Memory B cell (primary cell): ENCODE results near the gene ERBIN.
A peak's percentile ranks its signal among the peaks of the same experiment; 100 is the strongest.

Source experiments
- ATAC-seq: fragments of 150-1000 bp; cut with Tn5 transposase; 2 replicates; pipeline ENCODE4 v1.10.0; 2021; ENCODE audit warnings: low read depth, mild to moderate bottlenecking, moderate library complexity
- DNase-seq, 2 donors: peaks; one replicate each; pipeline ENCODE4 v3.0.0; 2022; ENCODE audit warnings: low spot score in 2 of 2
- H3K27ac Mint-ChIP-seq: one replicate; pipeline ENCODE4 v1.8.0; 2022; ENCODE audit warnings: mild to moderate bottlenecking, moderate library complexity, mixed read lengths
- H3K27me3 Mint-ChIP-seq: one replicate; pipeline ENCODE4 v1.8.0; 2022; ENCODE audit warnings: mixed read lengths
- H3K36me3 Mint-ChIP-seq: one replicate; pipeline ENCODE4 v1.8.0; 2022; ENCODE audit warnings: mild to moderate bottlenecking, mixed read lengths
- H3K4me1 Mint-ChIP-seq: one replicate; pipeline ENCODE4 v1.8.0; 2022; ENCODE audit warnings: mixed read lengths
- H3K4me3 Mint-ChIP-seq: one replicate; pipeline ENCODE4 v1.8.0; 2022; ENCODE audit warnings: mild to moderate bottlenecking, moderate library complexity, mixed read lengths
- H3K9me3 Mint-ChIP-seq: one replicate; pipeline ENCODE4 v1.8.0; 2022; ENCODE audit warnings: mixed read lengths

The ERBIN gene

GRCh38 chr5:65925601-65926275 lies 637 bp upstream of the ERBIN start:
- Mint-ChIP-seq H3K36me3 (peaks cover 3% of the 10 kb centered on the region), H3K9me3 (no peaks in the 10 kb centered on the region), H3K27ac (peak overlapping the region; percentile 96), H3K27me3 (no peaks in the 10 kb centered on the region), H3K4me3 (peak overlapping the region; percentile 97), H3K4me1 (peaks cover 16% of the 10 kb centered on the region)
- peak; percentile 72 for ATAC-seq
- peak; percentile 77 to 78 for DNase-seq

DNA sequence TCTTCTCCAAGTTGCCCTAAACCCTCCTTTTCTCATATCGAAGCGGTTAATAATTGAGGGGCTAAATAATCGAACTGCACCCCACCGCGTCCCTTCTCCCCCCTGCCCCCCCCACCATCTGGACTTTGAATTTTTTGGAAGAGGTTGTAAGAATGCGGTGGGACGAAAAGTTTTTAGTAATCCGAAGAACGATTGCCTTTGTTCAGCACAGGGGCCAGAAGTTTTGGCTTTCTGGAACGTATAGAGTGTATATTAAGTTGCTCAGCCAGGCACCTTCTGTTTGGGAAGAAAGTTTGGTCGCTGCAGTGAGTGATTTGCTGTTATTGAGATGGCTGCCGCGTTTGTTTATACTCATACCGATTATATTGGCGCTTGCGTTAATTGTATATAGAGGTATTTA lies 518 bp downstream of the ERBIN start:
- H3K27me3 Mint-ChIP-seq, result no peaks in the 10 kb centered on the region
- no peak for ATAC-seq
- H3K9me3 Mint-ChIP-seq, result no peaks in the 10 kb centered on the region
- DNase-seq, result no peak
- H3K4me1 Mint-ChIP-seq, result peaks cover 21% of the 10 kb centered on the region
- H3K36me3 Mint-ChIP-seq, result peaks cover 5% of the 10 kb centered on the region
- H3K4me3 Mint-ChIP-seq, result peak overlapping the region; percentile 99
- H3K27ac Mint-ChIP-seq, result peak overlapping the region; percentile 96

DNA sequence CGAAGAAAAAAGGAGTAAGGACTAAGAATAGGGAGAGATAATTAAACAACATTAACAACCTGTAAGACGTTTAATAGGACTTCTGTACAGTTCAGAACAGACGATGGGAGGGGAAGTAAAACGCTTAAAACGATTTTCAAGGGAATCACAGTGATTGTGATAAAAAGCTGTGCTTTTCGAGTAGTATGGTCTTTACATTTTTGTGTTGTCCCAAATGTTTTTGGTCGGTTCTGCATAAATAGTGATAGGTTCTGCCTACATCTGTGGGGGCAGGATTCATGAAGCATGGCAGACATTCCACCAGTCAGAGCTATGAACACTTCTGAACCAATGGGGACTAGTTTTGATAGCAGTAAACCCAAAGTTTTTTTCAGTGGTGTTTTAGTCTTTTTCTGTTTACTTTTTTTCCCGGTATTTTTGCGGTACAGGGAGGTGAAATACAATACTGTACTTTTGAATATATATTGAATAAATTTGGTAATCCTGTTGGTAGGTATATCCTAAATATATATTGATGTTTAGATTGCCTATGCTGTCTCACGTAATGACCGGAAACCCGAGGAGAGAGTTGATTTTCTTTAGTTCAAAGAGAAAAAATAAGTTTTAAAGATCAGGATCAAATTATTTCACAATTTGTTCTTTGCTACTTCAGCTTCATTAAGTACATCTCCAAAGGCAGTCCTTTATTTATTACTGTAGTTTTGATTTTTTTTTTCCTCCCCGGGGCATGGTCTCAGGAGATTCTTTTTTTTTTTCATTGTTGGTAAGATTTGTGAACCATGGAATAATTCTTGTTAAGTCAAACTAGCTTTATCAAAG lies 1.3 kb downstream of the ERBIN start:
- H3K27ac Mint-ChIP-seq, result peak overlapping the region; percentile 96
- no peaks in the 10 kb centered on the region for H3K9me3 Mint-ChIP-seq
- H3K4me3 Mint-ChIP-seq, result peak overlapping the region; percentile 99
- peaks cover 5% of the 10 kb centered on the region for H3K36me3 Mint-ChIP-seq
- no peaks in the 10 kb centered on the region for H3K27me3 Mint-ChIP-seq
- ATAC-seq (no peak), DNase-seq (peak in 1 of 2 donors; percentile 21)
- H3K4me1 Mint-ChIP-seq, result peaks cover 21% of the 10 kb centered on the region

DNA sequence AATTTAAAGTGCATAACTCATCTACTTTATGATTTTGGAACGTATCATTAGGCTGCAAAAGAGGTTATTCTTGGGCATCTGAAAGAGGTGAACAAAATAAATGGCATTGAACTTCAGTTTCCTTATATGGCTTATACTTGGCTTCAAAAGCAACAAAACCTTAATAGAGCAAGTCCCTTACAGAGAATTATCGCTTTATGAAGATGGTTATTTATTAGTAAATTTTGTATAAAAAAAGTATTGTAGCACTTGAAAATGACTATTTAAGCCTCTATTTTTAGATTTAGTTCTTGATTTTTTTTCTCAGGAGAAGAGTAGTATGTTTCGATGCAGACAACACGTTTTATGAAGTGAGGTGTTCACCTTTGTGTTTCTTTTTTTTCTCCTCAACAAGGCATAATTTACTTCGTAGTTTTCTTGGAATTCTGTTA lies 2.0 kb downstream of the ERBIN start:
- Mint-ChIP-seq H3K9me3 (no peaks in the 10 kb centered on the region), H3K4me1 (peaks cover 26% of the 10 kb centered on the region), H3K27ac (peak overlapping the region; percentile 96), H3K4me3 (peak overlapping the region; percentile 99), H3K27me3 (no peaks in the 10 kb centered on the region), H3K36me3 (peaks cover 7% of the 10 kb centered on the region)
- no peak for DNase-seq
- no peak for ATAC-seq

GRCh38 chr5:65928860-65929259 lies 2.5 kb downstream of the ERBIN start:
- H3K4me3 Mint-ChIP-seq, result no peak overlapping the region
- no peaks in the 10 kb centered on the region for H3K9me3 Mint-ChIP-seq
- H3K36me3 Mint-ChIP-seq, result peaks cover 7% of the 10 kb centered on the region
- no peak for DNase-seq
- no peak for ATAC-seq
- H3K27me3 Mint-ChIP-seq, result no peaks in the 10 kb centered on the region
- peaks cover 28% of the 10 kb centered on the region for H3K4me1 Mint-ChIP-seq
- H3K27ac Mint-ChIP-seq, result no peak overlapping the region

DNA sequence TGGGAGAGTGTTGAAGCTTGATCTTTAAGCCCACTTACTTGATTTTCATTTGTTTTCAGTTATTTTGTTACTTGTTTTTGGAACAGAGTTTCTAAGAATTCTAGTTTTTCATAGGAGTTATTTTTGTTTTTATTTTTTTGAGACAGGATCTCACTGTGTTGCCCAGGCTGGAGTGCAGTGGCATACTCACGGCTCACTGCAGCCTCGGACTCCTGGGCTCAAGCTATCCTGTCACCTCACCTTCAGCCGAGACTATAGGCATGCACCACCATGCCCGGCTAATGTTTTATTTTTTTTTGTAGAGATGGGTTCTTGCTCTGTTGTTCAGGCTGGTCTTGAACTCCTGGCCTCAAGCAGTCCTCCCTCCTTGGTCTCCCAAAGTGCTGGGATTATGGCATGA lies 6.3 kb downstream of the ERBIN start:
- Mint-ChIP-seq H3K4me3 (no peak overlapping the region), H3K4me1 (peaks cover 43% of the 10 kb centered on the region), H3K27me3 (no peaks in the 10 kb centered on the region), H3K36me3 (peaks cover 9% of the 10 kb centered on the region), H3K27ac (peak overlapping the region; percentile 55), H3K9me3 (no peaks in the 10 kb centered on the region)
- DNase-seq (no peak), ATAC-seq (no peak)

DNA sequence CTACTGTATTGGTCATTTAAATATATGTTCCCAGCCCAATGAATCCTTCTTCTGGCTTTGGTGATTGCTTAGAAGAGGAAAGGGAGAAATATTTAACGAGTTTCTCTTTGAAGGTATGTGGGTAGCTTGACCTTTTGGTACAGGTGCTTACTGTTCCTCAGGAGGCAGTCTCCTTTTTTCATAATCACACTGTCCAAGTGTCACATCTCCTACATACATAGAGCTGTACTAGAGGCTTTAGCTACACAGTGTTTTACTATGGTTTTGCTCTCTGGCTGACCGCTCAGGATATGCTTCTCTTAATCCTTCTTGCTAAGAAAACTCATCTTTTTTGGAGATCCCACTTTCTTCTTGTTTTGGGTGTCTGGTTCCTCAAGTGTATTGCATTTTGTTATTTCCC lies 6.9 kb downstream of the ERBIN start:
- ATAC-seq, result no peak
- Mint-ChIP-seq H3K27me3 (no peaks in the 10 kb centered on the region), H3K36me3 (peaks cover 9% of the 10 kb centered on the region), H3K9me3 (no peaks in the 10 kb centered on the region), H3K4me3 (no peak overlapping the region), H3K27ac (peak overlapping the region; percentile 55), H3K4me1 (peaks cover 45% of the 10 kb centered on the region)
- DNase-seq, result no peak

DNA sequence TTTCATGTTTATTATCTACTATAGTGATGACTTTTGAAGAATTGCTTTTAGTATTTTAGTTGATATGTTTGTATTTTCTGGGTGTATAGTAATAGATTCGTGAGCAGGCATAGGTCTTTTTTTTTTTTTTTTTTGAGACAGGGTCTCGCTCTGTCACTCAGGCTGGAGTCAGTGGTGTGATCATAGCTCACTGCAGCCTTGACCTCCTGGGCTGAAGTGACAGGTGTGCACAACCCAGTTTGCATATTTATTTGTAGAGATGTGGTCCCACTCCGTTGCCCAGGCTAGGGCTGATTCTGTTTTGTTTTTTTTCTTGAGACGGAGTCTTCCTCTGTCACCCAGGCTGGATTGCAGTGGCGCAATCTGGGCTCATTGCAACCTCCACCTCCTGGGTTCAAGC lies 11.9 kb downstream of the ERBIN start:
- Mint-ChIP-seq H3K4me1 (peaks cover 34% of the 10 kb centered on the region), H3K36me3 (peaks cover 4% of the 10 kb centered on the region), H3K27ac (peak overlapping the region; percentile 48), H3K27me3 (no peaks in the 10 kb centered on the region), H3K4me3 (peak overlapping the region; percentile 58), H3K9me3 (no peaks in the 10 kb centered on the region)
- no peak for DNase-seq
- peak; percentile 94 for ATAC-seq

DNA sequence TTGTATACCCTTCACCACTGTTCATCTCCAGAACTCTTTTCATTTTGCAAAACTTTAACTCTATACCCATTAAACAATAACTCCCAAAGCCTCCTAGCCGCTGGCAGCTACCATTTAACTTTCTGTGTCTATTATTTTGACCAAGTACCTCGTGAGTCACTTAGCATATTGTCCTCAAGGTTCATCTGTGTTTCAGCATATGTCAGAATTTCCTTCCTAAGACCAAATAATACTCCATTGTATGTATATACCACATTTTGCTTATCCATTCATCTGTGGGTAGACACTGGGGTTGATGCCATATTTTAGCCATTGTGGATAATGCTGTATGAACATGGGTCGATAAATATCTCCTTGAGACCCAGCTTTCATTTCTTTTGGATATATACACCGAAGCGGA lies 17.4 kb downstream of the ERBIN start:
- ATAC-seq (no peak), DNase-seq (no peak)
- no peak overlapping the region for H3K4me3 Mint-ChIP-seq
- H3K36me3 Mint-ChIP-seq, result peaks cover 9% of the 10 kb centered on the region
- no peak overlapping the region for H3K27ac Mint-ChIP-seq
- H3K27me3 Mint-ChIP-seq, result no peaks in the 10 kb centered on the region
- H3K9me3 Mint-ChIP-seq, result no peaks in the 10 kb centered on the region
- peaks cover 16% of the 10 kb centered on the region for H3K4me1 Mint-ChIP-seq

- Mint-ChIP-seq H3K9me3 (no peaks in the 10 kb centered on the region), H3K36me3 (peaks cover 7% of the 10 kb centered on the region), H3K4me1 (peaks cover 21% of the 10 kb centered on the region), H3K27ac (no peak overlapping the region), H3K4me3 (no peak overlapping the region), H3K27me3 (no peaks in the 10 kb centered on the region)
- no peak for DNase-seq
- ATAC-seq, result no peak
Measured at GRCh38 chr5:65946198-65946745, 19.9 kb downstream of the ERBIN start.

DNA sequence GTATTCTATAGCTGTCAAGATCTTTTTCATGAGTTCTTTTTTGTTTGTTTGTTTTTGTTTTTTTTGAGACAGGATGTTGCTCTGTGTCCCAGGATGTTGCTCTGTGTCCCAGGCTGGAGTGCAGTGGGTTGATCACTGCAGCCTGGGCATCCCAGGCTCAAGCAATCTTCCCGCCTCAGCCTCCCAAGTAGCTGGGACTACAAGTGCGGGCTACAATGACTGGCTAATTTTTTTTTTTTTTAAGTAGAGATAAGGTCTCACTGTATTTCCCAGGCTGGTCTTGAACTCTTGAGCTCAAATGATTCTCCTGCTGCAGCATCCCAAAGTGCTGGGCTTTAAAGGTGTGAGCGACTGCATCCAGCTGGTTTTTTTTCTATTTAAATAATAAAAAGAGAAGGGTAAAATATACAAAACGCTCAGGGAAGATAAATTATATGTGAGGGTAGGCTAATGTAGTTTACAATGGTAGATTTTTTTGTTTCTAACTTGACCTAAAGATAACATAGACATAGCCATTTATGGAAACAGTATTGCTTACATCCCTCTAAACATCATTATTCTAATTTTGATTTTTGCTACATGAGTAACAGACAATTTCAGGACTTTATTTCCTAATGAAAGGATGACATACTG lies 21.9 kb downstream of the ERBIN start:
- no peak for DNase-seq
- H3K27ac Mint-ChIP-seq, result no peak overlapping the region
- peaks cover 7% of the 10 kb centered on the region for H3K36me3 Mint-ChIP-seq
- no peak for ATAC-seq
- no peaks in the 10 kb centered on the region for H3K9me3 Mint-ChIP-seq
- H3K27me3 Mint-ChIP-seq, result no peaks in the 10 kb centered on the region
- peaks cover 23% of the 10 kb centered on the region for H3K4me1 Mint-ChIP-seq
- no peak overlapping the region for H3K4me3 Mint-ChIP-seq

DNA sequence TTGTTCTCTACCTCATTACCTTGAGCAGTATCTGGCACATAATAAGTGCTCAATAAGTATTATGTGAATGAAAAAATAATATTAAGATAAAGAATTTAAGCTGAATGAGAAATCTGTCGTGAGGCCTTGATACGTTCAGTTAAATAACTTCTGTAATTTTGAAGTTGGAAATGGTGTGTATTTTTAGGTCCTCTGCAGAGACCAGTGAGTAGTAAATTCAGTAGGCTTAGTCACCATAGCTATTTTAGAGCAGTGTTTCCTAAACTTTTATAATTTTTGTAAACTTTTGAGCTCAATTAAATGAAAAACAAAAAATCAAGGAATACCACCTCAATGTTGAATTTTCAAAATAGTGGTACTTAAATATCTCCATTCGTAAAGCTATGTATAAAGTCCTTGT lies 25.0 kb downstream of the ERBIN start:
- DNase-seq (no peak), ATAC-seq (no peak)
- H3K27me3 Mint-ChIP-seq, result no peaks in the 10 kb centered on the region
- no peak overlapping the region for H3K4me3 Mint-ChIP-seq
- H3K27ac Mint-ChIP-seq, result no peak overlapping the region
- H3K9me3 Mint-ChIP-seq, result no peaks in the 10 kb centered on the region
- H3K4me1 Mint-ChIP-seq, result peaks cover 23% of the 10 kb centered on the region
- H3K36me3 Mint-ChIP-seq, result peaks cover 8% of the 10 kb centered on the region

DNA sequence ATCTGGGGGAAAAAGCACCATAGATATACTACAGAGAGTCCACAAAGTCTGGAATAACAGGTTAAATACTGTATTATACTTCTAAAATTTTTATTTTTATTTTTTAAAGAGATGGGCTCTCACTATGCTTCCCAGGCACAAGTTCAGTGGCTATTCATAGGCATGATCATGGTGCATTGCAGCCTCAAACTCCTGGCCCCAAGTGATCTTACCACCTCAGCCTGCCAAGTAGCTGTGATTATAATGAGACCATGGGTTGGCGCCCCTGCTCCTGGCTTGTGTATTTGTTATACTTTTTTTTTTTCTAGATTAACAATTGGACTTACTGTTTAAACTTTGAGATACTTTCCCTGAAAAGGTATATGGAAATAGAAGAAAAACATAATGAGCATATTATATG lies 25.9 kb downstream of the ERBIN start:
- Mint-ChIP-seq H3K27ac (no peak overlapping the region), H3K4me1 (peaks cover 21% of the 10 kb centered on the region), H3K27me3 (no peaks in the 10 kb centered on the region), H3K4me3 (no peak overlapping the region), H3K9me3 (no peaks in the 10 kb centered on the region), H3K36me3 (peaks cover 4% of the 10 kb centered on the region)
- ATAC-seq (no peak), DNase-seq (no peak)

- no peaks in the 10 kb centered on the region for H3K27me3 Mint-ChIP-seq
- H3K27ac Mint-ChIP-seq, result peak overlapping the region; percentile 36
- H3K4me1 Mint-ChIP-seq, result peaks cover 23% of the 10 kb centered on the region
- DNase-seq (no peak), ATAC-seq (no peak)
- no peaks in the 10 kb centered on the region for H3K9me3 Mint-ChIP-seq
- peaks cover 9% of the 10 kb centered on the region for H3K36me3 Mint-ChIP-seq
- H3K4me3 Mint-ChIP-seq, result no peak overlapping the region
Measured at GRCh38 chr5:65954200-65954599, 27.8 kb downstream of the ERBIN start.
